Erythroblast (primary cell): ENCODE results near the gene DAAM1.

Experiments used
- GATA1 ChIP-seq: IDR thresholded peaks from 2 replicates; pipeline ENCODE4 v1.6.1; 2011; ENCODE audit warnings: low read depth, mild to moderate bottlenecking, control low read depth, low read length, moderate library complexity
- POLR2A ChIP-seq: IDR thresholded peaks from 2 replicates; pipeline ENCODE4 v1.6.1; 2011; ENCODE audit warnings: mild to moderate bottlenecking, low read length

GRCh38 chr14:59272633-59273032 lies 84.2 kb downstream of the DAAM1 start:
- TF ChIP-seq POLR2A, result no peak
- no peak for TF ChIP-seq GATA1
